Epithelial cell of proximal tubule (primary cell): ENCODE data around the gene MEX3C. TPM values are rescaled to one million over a fixed set of nuclear protein-coding genes. Genes with fewer than 3 reads are reported as not detected.

Experiments used
- DNase-seq: peaks from one replicate; pipeline ENCODE4 v3.0.0-alpha.2; 2011; ENCODE audit warnings: low read depth
- H3K4me3 ChIP-seq: 2 replicates; pipeline ENCODE4 v1.5.1; 2011; ENCODE audit warnings: low read depth, mild to moderate bottlenecking, low read length
- CTCF ChIP-seq: conservative IDR thresholded peaks from 2 replicates; pipeline ENCODE4 v1.5.1; 2012; ENCODE audit warnings: low read depth, mild to moderate bottlenecking, low read length
- total RNA-seq: library from RNA; depleted of rRNA; stranded (reverse); fragments of >200 nt; gene quantifications from 2 replicates; pipeline ENCODE4 v1.2.3, GENCODE V29; 2015

Gene MEX3C
- total RNA-seq, 1 donor from 2014 or later, result 52.4 TPM

- DNase-seq, result no peak
- no peak overlapping the region for H3K4me3 ChIP-seq
- TF ChIP-seq CTCF, result no peak
Measured at GRCh38 chr18:51157215-51157614, 40.3 kb downstream of the MEX3C start.

GRCh38 chr18:51154431-51155063 is 42.9 kb downstream of the MEX3C start:
- no peak overlapping the region for H3K4me3 ChIP-seq
- no peak for DNase-seq
- no peak for TF ChIP-seq CTCF

- no peak for DNase-seq
- no peak for TF ChIP-seq CTCF
- no peak overlapping the region for H3K4me3 ChIP-seq
Measured at GRCh38 chr18:51153659-51154371, 43.7 kb downstream of the MEX3C start.

GRCh38 chr18:51151568-51152511 is 45.6 kb downstream of the MEX3C start:
- no peak for TF ChIP-seq CTCF
- H3K4me3 ChIP-seq, result no peak overlapping the region
- DNase-seq, result no peak

GRCh38 chr18:51151185-51151567 is 46.3 kb downstream of the MEX3C start:
- no peak for DNase-seq
- H3K4me3 ChIP-seq, result no peak overlapping the region
- TF ChIP-seq CTCF, result no peak

GRCh38 chr18:51150113-51150700 is 47.3 kb downstream of the MEX3C start:
- no peak for TF ChIP-seq CTCF
- DNase-seq, result peak; percentile 53
- no peak overlapping the region for H3K4me3 ChIP-seq
